MM.1S (cell line): ENCODE results near the gene DEFB123.

Experiments
- CTCF ChIP-seq: fragments of 300-600 bp; sonication (generic); IDR thresholded peaks from 2 replicates; pipeline ENCODE4 v1.5.1; 2016; ENCODE audit warnings: antibody characterized with exemption, low read length, mixed read lengths
- EZH2 ChIP-seq: fragments of 300-600 bp; sonication (generic); optimal IDR thresholded peaks from 2 replicates; pipeline ENCODE3; 2017; ENCODE audit warnings: low read depth, mild to moderate bottlenecking, antibody characterized with exemption, low read length, mixed read lengths

- TF ChIP-seq CTCF (no peak), EZH2 (no peak)
Measured at GRCh38 chr20:31418307-31418706, 22.1 kb upstream of the DEFB123 start.
